ENCODE results near the gene SMAD4. TPM values are rescaled to one million over a fixed set of nuclear protein-coding genes. Genes with fewer than 3 reads are reported as not detected.

The SMAD4 gene
- total and polyA plus RNA-seq, 2 donors (not counting 1 experiment from before 2014, with no cell fraction given) = 34.8 to 136 TPM

DNA sequence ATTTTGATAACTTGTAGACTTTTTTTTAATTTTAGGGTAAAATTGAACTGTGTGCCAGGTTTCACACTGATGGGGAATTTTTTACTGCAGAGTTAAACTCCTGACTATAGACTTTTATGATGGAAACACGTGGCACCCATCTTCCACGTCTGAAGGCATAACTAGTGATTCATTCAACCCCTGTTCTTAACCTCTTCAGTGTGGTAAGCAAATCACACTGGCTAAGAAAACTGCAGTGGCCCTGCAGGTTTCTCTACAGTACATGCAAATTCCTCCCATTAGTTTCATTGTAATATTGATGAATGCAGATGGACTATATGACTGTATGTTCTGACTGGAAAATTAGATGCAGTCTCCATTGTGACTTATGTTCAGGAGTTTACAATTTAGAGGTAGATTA lies 47.2 kb downstream of the SMAD4 start:
- intact Hi-C loops (cut with micrococcal nuclease) = loop anchor here (10.0 kb wide), 1 partner anchor 118 kb away; the partner anchor contains the start of gene MEX3C
- no peak for ATAC-seq (ENCODE audit: low read depth)
- Histone ChIP-seq H2AFZ (ENCODE audit: insufficient read depth, low read depth, low read length, poor library complexity, severe bottlenecking) (no peak overlapping the region), H3K27ac (ENCODE audit: low read length in 2 of 2) (no peak overlapping the region), H4K20me1 (ENCODE audit: control insufficient read depth, insufficient read depth, low read length, poor library complexity, severe bottlenecking) (peaks cover 42% of the 10 kb centered on the region), H3K4me3 (ENCODE audit: control extremely low read depth in 1 of 5, extremely low read depth in 1 of 5, insufficient read depth in 1 of 5, low read depth in 2 of 5, low read length in 4 of 5) (no peak overlapping the region), H3K4me1 (ENCODE audit: control insufficient read depth in 2 of 2, insufficient read depth in 2 of 2, low read length in 2 of 2) (peaks cover 17% of the 10 kb centered on the region in 2 donors), H3K79me2 (ENCODE audit: control insufficient read depth, insufficient read depth, low read length) (peaks cover 13% of the 10 kb centered on the region), H3K9ac (ENCODE audit: low read length) (no peak overlapping the region), H3K27me3 (replicated peaks in 1 of 4; ENCODE audit: control extremely low read depth in 1 of 4, control insufficient read depth in 3 of 4, insufficient read depth in 4 of 4, low read length in 3 of 4) (no peaks in the 10 kb centered on the region), H3K4me2 (replicated peaks; ENCODE audit: low read depth, low read length, poor library complexity, severe bottlenecking) (no peak overlapping the region), H3K9me3 (ENCODE audit: control extremely low read depth in 1 of 3, control insufficient read depth in 2 of 3, insufficient read depth in 1 of 3, low read length in 2 of 3) (no peaks in the 10 kb centered on the region), H3K36me3 (replicated peaks in 1 of 2; ENCODE audit: control extremely low read depth in 1 of 2, control insufficient read depth in 1 of 2, extremely low read depth in 1 of 2, insufficient read depth in 2 of 2, low read length in 1 of 2) (peaks cover 11 to 57% of the 10 kb centered on the region in 2 experiments)
- Mint-ChIP-seq H3K4me3 (no peak overlapping the region), H3K4me1 (peaks cover 28% of the 10 kb centered on the region), H3K27ac (no peak overlapping the region), H3K27me3 (no peaks in the 10 kb centered on the region), H3K9me3 (ENCODE audit: insufficient read depth) (no peaks in the 10 kb centered on the region)
- 100% methylated on average over 1 of the region's 2 CpGs for WGBS (ENCODE audit: insufficient coverage)
- ChIA-PET POLR2A (no interaction called here), CTCF (no interaction called here)
- DNase-seq = no peak
- TF ChIP-seq EZH2 (IDR thresholded peaks at IDR 0.05; ENCODE audit: borderline replicate concordance, insufficient read depth, low read depth, low read length, poor library complexity, severe bottlenecking) (no peak), CTCF (IDR thresholded peaks at IDR 0.05) (no peak)

DNA sequence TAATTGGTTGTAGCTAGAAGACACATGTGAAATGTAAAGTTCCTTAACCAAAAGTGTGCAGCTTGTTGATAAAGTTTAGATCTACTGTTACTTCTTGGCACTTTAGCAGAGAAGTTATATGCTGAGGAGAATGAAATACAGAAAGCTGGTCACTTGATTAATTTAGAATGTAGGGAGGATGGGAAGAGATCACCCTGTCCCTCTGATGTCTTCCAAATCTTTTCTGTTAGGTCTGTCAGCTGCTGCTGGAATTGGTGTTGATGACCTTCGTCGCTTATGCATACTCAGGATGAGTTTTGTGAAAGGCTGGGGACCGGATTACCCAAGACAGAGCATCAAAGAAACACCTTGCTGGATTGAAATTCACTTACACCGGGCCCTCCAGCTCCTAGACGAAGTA lies 48.0 kb downstream of the SMAD4 start:
- Mint-ChIP-seq H3K27me3 (no peaks in the 10 kb centered on the region), H3K9me3 (ENCODE audit: insufficient read depth) (no peaks in the 10 kb centered on the region), H3K4me1 (peaks cover 35% of the 10 kb centered on the region), H3K27ac (no peak overlapping the region), H3K4me3 (no peak overlapping the region)
- peaks cover 37% of the 10 kb centered on the region for H4K20me1 ChIP-seq (ENCODE audit: control insufficient read depth, insufficient read depth, low read length, poor library complexity, severe bottlenecking)
- no peak overlapping the region for H3K4me2 ChIP-seq (replicated peaks; ENCODE audit: low read depth, low read length, poor library complexity, severe bottlenecking)
- DNase-seq (no peak), ATAC-seq (ENCODE audit: low read depth) (no peak)
- peaks cover 11 to 57% of the 10 kb centered on the region in 2 experiments for H3K36me3 ChIP-seq (replicated peaks in 1 of 2; ENCODE audit: control extremely low read depth in 1 of 2, control insufficient read depth in 1 of 2, extremely low read depth in 1 of 2, insufficient read depth in 2 of 2, low read length in 1 of 2)
- peaks cover 17% of the 10 kb centered on the region in 2 donors for H3K4me1 ChIP-seq (ENCODE audit: control insufficient read depth in 2 of 2, insufficient read depth in 2 of 2, low read length in 2 of 2)
- 100% methylated on average over 2 of the region's 5 CpGs for WGBS (ENCODE audit: insufficient coverage)
- no peak overlapping the region for H3K9ac ChIP-seq (ENCODE audit: low read length)
- TF ChIP-seq CTCF (IDR thresholded peaks at IDR 0.05) (no peak), EZH2 (IDR thresholded peaks at IDR 0.05; ENCODE audit: borderline replicate concordance, insufficient read depth, low read depth, low read length, poor library complexity, severe bottlenecking) (no peak)
- ChIA-PET POLR2A (no interaction called here), CTCF (no interaction called here)
- no peak overlapping the region for H3K27ac ChIP-seq (ENCODE audit: low read length in 2 of 2)
- H3K4me3 ChIP-seq (ENCODE audit: control extremely low read depth in 1 of 5, extremely low read depth in 1 of 5, insufficient read depth in 1 of 5, low read depth in 2 of 5, low read length in 4 of 5) = no peak overlapping the region
- no peaks in the 10 kb centered on the region for H3K9me3 ChIP-seq (ENCODE audit: control extremely low read depth in 1 of 3, control insufficient read depth in 2 of 3, insufficient read depth in 1 of 3, low read length in 2 of 3)
- H3K79me2 ChIP-seq (ENCODE audit: control insufficient read depth, insufficient read depth, low read length) = peaks cover 7% of the 10 kb centered on the region
- H2AFZ ChIP-seq (ENCODE audit: insufficient read depth, low read depth, low read length, poor library complexity, severe bottlenecking) = no peak overlapping the region
- no peaks in the 10 kb centered on the region for H3K27me3 ChIP-seq (replicated peaks in 1 of 4; ENCODE audit: control extremely low read depth in 1 of 4, control insufficient read depth in 3 of 4, insufficient read depth in 4 of 4, low read length in 3 of 4)
- intact Hi-C loops (cut with micrococcal nuclease) = loop anchor here (10.0 kb wide), 1 partner anchor 117 kb away; the partner anchor contains the start of gene MEX3C
